ENCODE results near the gene SLC39A11.

- no peak for TF ChIP-seq EZH2 (IDR thresholded peaks at IDR 0.05; ENCODE audit: insufficient read depth, poor library complexity, severe bottlenecking)
- TF ChIP-seq EZH2phosphoT487 (IDR thresholded peaks at IDR 0.05; ENCODE audit: insufficient read depth, low read depth) = no peak
These were observed 53.2 kb downstream of the SLC39A11 start for GRCh38 chr17:73039282-73039681.

All from GM23248 (cell line).